Measurements from ENCODE around the gene WFIKKN1.

DNA sequence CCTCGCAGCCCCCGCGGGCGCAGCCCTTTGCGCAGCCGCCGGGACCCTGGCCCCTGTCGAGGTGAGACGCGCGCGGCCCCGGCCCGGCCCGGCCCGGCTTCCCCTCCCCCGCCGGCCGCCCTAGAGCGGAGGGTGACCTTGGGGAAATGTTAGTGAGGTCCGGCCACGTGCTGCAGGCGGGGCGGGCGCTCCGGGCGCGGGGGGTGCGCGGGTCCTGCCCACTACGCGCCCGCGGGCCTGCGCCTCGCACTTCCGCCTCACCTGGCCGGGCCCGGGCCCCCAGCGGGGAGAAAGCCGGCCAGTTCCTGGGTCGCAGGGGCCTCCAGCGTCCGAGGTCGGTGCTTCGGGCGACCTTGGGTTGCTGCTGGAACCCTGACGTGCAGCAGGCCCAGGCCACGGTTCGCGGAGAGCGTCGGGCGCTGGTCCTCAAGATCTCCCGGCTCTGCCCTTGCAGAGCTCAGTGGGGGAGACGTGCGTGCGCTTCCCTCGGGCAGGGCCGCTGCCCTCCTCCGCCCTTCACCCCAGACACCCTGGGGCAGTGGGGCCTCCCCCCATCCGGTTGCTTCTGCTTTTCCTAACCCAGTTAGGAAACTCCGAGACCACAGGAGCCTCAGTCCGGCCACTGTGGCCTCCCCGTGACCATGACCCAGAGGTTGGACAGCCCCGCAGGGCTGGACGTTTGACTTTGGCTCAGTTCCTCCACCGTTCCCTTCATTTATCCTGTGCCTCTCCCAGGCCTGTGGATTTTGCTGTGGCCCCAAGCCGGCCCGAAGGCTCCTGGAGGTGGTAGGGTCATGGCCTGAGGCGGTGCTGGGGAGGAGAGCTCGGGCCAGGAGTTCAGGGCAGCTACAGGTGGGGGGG lies 11.6 kb downstream of the WFIKKN1 start:
- TF ChIP-seq EZH2phosphoT487 (IDR thresholded peaks at IDR 0.05; ENCODE audit: borderline replicate concordance, low read length), result no peak
- TF ChIP-seq, protein P1, sequence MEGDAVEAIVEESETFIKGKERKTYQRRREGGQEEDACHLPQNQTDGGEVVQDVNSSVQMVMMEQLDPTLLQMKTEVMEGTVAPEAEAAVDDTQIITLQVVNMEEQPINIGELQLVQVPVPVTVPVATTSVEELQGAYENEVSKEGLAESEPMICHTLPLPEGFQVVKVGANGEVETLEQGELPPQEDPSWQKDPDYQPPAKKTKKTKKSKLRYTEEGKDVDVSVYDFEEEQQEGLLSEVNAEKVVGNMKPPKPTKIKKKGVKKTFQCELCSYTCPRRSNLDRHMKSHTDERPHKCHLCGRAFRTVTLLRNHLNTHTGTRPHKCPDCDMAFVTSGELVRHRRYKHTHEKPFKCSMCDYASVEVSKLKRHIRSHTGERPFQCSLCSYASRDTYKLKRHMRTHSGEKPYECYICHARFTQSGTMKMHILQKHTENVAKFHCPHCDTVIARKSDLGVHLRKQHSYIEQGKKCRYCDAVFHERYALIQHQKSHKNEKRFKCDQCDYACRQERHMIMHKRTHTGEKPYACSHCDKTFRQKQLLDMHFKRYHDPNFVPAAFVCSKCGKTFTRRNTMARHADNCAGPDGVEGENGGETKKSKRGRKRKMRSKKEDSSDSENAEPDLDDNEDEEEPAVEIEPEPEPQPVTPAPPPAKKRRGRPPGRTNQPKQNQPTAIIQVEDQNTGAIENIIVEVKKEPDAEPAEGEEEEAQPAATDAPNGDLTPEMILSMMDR (IDR thresholded peaks at IDR 0.05; ENCODE audit: low read depth, low read length, poor library complexity, severe bottlenecking), result no peak
